ENCODE results near the gene PLA2G2F. TPM values are rescaled to one million over a fixed set of nuclear protein-coding genes. Genes with fewer than 3 reads are reported as not detected.

The PLA2G2F gene
- total and polyA plus RNA-seq, 9 of the 15 experiments (the other 6 are each of a cell fraction or from before 2014, with no cell fraction given): not detected

DNA sequence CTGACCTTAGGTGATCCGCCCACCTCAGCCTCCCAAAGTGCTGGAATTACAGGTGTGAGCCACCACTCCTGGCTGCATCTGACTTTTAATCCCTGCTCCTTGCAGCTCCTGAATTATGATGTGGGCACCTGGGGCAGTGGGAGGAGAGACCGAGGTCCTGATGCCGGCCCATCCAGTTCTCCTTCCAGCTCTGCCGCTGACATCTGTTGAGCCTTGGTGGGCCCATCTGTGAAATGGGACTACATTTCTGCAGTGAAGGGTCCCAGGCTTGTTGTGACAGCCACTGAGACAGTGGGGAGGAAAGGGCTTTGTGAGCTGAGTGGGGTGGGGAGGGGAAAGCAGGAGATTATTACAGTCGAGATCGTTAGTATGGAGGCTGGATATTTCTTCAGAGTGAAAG lies 11.8 kb downstream of the PLA2G2F start:
- ChIA-PET POLR2A (interaction anchor here (0.6 to 1.0 kb wide), 3 partner anchors 24 to 816 kb away, joined by 3 read pairs; no protein-coding TSS in a partner anchor), CTCF (ENCODE audit: low intra/inter-chr PET ratio) (interaction anchor here (2.7 to 3.0 kb wide), 2 partner anchors 50 to 176 kb away, joined by 17 to 23 read pairs; no protein-coding TSS in a partner anchor)
- in situ Hi-C loops (cut with MboI) (loop anchor here (5.0 kb wide), 1 partner anchor 239 kb away; no protein-coding TSS in a partner anchor), intact Hi-C loops (cut with micrococcal nuclease) (no loop called here)
- no peak overlapping the region for H3K4me3 ChIP-seq
- H2AFZ ChIP-seq (ENCODE audit: low read depth, low read length): 0 out of 2 replicates have a peak overlapping the region, but pooled peaks have one; percentile 18
- H3K4me2 ChIP-seq (ENCODE audit: insufficient read depth, low read length): no peak overlapping the region
- BruUV-seq (replicated peaks): no TSS peak
- no peaks in the 10 kb centered on the region for H3K9me1 ChIP-seq (ENCODE audit: control insufficient read depth, insufficient read depth, low read length)
- H3K9me3 ChIP-seq (replicated peaks; ENCODE audit: control insufficient read depth, insufficient read depth, low read depth, low read length): no peaks in the 10 kb centered on the region
- H3K27me3 ChIP-seq (ENCODE audit: control insufficient read depth in 2 of 2, insufficient read depth in 2 of 2, low read length in 2 of 2): peaks cover 0 to 23% of the 10 kb centered on the region in 2 experiments; a peak in 3 of 5 replicates
- no peak for DNase-seq (ENCODE audit: extremely low read depth in 1 of 4, low spot score in 3 of 4)
- no peaks in the 10 kb centered on the region for H3K79me2 ChIP-seq (ENCODE audit: control insufficient read depth, insufficient read depth, low read length)
- WGBS (ENCODE audit: insufficient coverage, low coverage, missing lambda C conversion rate): 49% methylated on average over 5 of the region's 6 CpGs
- no peaks in the 10 kb centered on the region for H4K20me1 ChIP-seq (replicated peaks; ENCODE audit: control insufficient read depth, insufficient read depth, low read length)
- no peaks in the 10 kb centered on the region for H3K36me3 ChIP-seq (ENCODE audit: control insufficient read depth, insufficient read depth, low read length)
- H3K4me1 ChIP-seq (replicated peaks in 1 of 2; ENCODE audit: control insufficient read depth in 2 of 2, insufficient read depth in 2 of 2, low read length in 2 of 2): peaks cover 0 to 26% of the 10 kb centered on the region in 2 experiments; a peak in 3 of 5 replicates
- FAIRE-seq: no peak
- no peak overlapping the region for H3K27ac ChIP-seq (ENCODE audit: extremely low read depth, low read depth, low read length)
- peak overlapping the region in 1 of 2 experiments; percentile 4; a peak in 1 of 4 replicates for H3K9ac ChIP-seq (ENCODE audit: insufficient read depth in 1 of 2, low read depth in 2 of 2, low read length in 2 of 2)
- no peak for ATAC-seq
- TF ChIP-seq SMARCA5 (IDR thresholded peaks at IDR 0.05) (peak; percentile 60; the same call in 1 of the 2 replicates), ZNF780A (CRISPR knock-in tag; IDR thresholded peaks at IDR 0.05) (no peak), ZNF253 (CRISPR knock-in tag; conservative IDR thresholded peaks at IDR 0.05) (no peak), ZNF717 (CRISPR knock-in tag; IDR thresholded peaks at IDR 0.05) (no peak), ZNF384 (IDR thresholded peaks at IDR 0.05; ENCODE audit: low read depth, low read length) (no peak), NR2C1 (IDR thresholded peaks at IDR 0.05) (no peak), NR2C1 (tag; IDR thresholded peaks at IDR 0.05) (no peak), ZNF324 (CRISPR knock-in tag; IDR thresholded peaks at IDR 0.05) (no peak), KDM1A (IDR thresholded peaks at IDR 0.05) (peak; percentile 50 to 79; a peak in 3 of 4 replicates), TSC22D4 (tag; IDR thresholded peaks at IDR 0.05) (no peak), ZNF75A (CRISPR knock-in tag; IDR thresholded peaks at IDR 0.05) (no peak), BRF1 (IDR thresholded peaks at IDR 0.05; ENCODE audit: borderline replicate concordance, extremely low read depth, insufficient read length) (no peak)
- TF ChIP-seq, protein P1, sequence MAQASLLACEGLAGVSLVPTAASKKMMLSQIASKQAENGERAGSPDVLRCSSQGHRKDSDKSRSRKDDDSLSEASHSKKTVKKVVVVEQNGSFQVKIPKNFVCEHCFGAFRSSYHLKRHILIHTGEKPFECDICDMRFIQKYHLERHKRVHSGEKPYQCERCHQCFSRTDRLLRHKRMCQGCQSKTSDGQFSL (CRISPR knock-in tag; IDR thresholded peaks at IDR 0.05): no peak
- TF ChIP-seq, protein P1 (tag; IDR thresholded peaks at IDR 0.05): no peak
- TF ChIP-seq, protein P2, sequence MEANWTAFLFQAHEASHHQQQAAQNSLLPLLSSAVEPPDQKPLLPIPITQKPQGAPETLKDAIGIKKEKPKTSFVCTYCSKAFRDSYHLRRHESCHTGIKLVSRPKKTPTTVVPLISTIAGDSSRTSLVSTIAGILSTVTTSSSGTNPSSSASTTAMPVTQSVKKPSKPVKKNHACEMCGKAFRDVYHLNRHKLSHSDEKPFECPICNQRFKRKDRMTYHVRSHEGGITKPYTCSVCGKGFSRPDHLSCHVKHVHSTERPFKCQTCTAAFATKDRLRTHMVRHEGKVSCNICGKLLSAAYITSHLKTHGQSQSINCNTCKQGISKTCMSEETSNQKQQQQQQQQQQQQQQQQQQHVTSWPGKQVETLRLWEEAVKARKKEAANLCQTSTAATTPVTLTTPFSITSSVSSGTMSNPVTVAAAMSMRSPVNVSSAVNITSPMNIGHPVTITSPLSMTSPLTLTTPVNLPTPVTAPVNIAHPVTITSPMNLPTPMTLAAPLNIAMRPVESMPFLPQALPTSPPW (CRISPR knock-in tag; IDR thresholded peaks at IDR 0.05): no peak
- TF ChIP-seq, protein P3, sequence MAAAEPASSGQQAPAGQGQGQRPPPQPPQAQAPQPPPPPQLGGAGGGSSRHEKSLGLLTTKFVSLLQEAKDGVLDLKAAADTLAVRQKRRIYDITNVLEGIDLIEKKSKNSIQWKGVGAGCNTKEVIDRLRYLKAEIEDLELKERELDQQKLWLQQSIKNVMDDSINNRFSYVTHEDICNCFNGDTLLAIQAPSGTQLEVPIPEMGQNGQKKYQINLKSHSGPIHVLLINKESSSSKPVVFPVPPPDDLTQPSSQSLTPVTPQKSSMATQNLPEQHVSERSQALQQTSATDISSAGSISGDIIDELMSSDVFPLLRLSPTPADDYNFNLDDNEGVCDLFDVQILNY (CRISPR knock-in tag; IDR thresholded peaks at IDR 0.05): no peak

Data from K562 (cell line).